ENCODE measurements around the gene FANCE. TPM values are rescaled to one million over a fixed set of nuclear protein-coding genes. Genes with fewer than 3 reads are reported as not detected.

Gene FANCE
- total and polyA plus RNA-seq, 9 of the 15 experiments (the other 6 are each of a cell fraction or from before 2014, with no cell fraction given), result 5.7 to 30.2 (median 17.0) TPM

DNA sequence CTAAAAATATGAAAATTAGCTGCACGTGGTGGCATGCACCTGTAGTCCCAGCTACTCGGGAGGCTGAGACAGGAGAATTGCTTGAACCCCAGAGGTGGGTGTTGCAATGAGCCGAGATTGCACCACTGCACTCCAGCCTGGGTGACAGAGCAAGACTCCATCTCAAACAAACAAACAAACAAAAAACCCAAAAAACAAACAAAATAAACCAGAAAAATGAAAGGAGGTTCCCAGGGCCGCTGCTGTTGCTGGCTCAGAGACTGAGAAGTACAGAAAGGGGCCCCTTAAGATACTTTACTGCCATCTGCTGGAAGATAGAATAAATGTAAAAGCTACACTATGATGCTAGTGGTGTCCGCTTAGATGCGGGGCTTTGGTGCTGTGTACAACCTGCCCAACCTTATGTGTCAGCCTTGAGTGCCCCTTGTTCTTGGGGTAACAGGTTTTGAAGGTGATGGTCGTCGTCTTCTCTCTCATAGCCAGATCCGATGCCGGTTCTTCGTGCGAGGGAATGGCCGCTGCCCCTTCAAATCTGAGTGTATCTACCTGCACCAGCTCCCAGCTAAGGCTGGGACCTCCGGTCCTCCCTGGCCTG, 2.8 kb upstream of the FANCE start (continued):
- TF ChIP-seq ZBTB17 (CRISPR knock-in tag; IDR thresholded peaks at IDR 0.05) (no peak), PHF20 (IDR thresholded peaks at IDR 0.05; ENCODE audit: partially characterized antibody) (no peak), MYC (IDR thresholded peaks at IDR 0.05; ENCODE audit: low read depth, low read length) (0 out of 2 replicates have a peak, but pooled peaks have one; percentile 28), MYC (CRISPR knock-in tag; IDR thresholded peaks at IDR 0.05; ENCODE audit: borderline replicate concordance, low read depth) (no peak), ZEB2 (IDR thresholded peaks at IDR 0.05) (0 out of 2 replicates have a peak, but pooled peaks have one; percentile 21), ARID1B (IDR thresholded peaks at IDR 0.05) (peak; percentile 55), RBM39 (optimal IDR thresholded peaks at IDR 0.05; ENCODE audit: low read depth, low read length) (no peak), RAD21 (CRISPR knock-in tag; conservative IDR thresholded peaks at IDR 0.05 in 1 of 2, IDR thresholded peaks at IDR 0.05 in 1 of 2) (peak; percentile 98 to 99), ZNF780A (CRISPR knock-in tag; IDR thresholded peaks at IDR 0.05) (no peak), SMAD1 (IDR thresholded peaks at IDR 0.05; ENCODE audit: low read depth, low read length, partially characterized antibody) (no peak), C11orf30 (IDR thresholded peaks at IDR 0.05; ENCODE audit: low read depth) (no peak), KAT8 (IDR thresholded peaks at IDR 0.05; ENCODE audit: low read depth) (no peak), ZNF699 (CRISPR knock-in tag; IDR thresholded peaks at IDR 0.05; ENCODE audit: insufficient replicate concordance) (no peak), ZNF586 (CRISPR knock-in tag; conservative IDR thresholded peaks at IDR 0.05) (no peak)
- TF ChIP-seq, protein P1, sequence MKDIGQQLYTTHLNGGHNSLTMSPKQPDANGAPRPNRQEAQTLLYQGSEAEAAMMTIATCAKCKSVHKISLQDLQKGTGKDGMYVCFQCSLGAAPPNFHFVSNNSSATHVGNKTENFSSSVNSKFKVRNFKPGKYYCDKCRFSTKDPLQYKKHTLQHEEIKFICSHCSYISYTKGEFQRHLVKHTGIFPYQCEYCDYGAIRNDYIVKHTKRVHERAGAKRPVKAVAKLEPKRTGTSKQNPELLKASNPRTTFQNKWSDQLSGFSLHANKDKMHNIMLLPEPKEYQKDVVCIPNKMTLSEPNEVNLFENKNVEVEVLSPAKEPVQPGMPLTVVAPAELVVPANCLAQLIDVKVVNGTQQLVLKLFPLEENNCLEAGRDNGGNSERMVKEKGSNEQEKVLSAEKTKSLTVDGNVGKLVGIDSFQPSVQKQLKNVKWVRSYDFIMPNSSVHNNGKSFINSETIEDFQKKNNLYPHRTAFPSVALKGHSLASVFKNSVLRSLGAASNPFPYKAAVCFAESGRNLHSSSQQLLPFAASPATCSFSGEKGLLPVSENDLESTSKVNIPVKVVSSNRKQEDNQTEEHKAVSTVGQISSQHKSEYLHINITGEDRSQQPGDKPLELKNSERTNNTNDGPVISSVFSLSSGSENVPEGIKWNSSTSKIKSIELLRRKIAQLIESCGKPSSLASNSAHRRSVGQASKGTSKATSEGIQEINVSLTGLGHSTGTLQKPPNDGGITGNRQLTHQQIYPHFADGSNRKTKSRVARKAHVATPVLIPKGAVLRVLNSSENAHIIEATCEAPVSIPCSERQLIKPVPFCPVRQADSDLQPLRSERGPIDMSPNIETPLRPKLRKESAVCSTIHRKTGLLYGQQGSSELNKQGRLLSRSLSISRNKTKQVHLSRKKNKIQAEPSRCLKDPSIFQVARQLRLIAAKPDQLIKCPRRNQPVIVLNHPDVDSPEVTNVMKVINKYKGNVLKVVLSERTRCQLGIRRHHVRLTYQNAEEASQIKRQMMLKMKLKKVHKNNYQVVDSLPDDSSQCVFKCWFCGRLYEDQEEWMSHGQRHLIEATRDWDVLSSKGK (CRISPR knock-in tag; IDR thresholded peaks at IDR 0.05), result no peak
- TF ChIP-seq, protein P2, sequence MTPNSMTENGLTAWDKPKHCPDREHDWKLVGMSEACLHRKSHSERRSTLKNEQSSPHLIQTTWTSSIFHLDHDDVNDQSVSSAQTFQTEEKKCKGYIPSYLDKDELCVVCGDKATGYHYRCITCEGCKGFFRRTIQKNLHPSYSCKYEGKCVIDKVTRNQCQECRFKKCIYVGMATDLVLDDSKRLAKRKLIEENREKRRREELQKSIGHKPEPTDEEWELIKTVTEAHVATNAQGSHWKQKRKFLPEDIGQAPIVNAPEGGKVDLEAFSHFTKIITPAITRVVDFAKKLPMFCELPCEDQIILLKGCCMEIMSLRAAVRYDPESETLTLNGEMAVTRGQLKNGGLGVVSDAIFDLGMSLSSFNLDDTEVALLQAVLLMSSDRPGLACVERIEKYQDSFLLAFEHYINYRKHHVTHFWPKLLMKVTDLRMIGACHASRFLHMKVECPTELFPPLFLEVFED (CRISPR knock-in tag; conservative IDR thresholded peaks at IDR 0.05), result 0 out of 2 replicates have a peak, but pooled peaks have one; percentile 30
- TF ChIP-seq, protein P3, sequence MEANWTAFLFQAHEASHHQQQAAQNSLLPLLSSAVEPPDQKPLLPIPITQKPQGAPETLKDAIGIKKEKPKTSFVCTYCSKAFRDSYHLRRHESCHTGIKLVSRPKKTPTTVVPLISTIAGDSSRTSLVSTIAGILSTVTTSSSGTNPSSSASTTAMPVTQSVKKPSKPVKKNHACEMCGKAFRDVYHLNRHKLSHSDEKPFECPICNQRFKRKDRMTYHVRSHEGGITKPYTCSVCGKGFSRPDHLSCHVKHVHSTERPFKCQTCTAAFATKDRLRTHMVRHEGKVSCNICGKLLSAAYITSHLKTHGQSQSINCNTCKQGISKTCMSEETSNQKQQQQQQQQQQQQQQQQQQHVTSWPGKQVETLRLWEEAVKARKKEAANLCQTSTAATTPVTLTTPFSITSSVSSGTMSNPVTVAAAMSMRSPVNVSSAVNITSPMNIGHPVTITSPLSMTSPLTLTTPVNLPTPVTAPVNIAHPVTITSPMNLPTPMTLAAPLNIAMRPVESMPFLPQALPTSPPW (CRISPR knock-in tag; IDR thresholded peaks at IDR 0.05), result peak; percentile 26; the same call in 1 of the 2 replicates
